ENCODE results near the gene TSHZ2.

DNA sequence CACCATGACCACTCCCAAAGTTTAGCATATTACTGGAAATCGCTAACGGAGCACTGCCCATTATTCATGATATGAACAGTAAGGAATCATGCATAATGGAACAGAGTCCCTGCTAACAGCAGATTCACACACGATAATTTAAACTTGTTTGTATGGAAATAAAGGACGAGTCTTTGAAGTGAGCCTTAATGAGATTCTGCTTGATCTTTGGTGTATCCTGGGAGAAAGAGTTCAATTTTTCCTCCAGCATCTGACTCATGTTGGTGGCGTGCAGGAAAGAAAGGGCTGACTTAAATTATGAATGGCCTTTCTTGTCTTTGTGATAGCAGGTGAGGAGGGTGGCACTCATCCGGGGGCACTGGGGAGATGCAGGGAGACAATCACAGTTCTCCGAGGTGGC lies 426.9 kb downstream of the TSHZ2 start:
- TF ChIP-seq POLR2A (IDR thresholded peaks at IDR 0.05; ENCODE audit: low read depth, low read length): no peak
- TF ChIP-seq, protein P1, sequence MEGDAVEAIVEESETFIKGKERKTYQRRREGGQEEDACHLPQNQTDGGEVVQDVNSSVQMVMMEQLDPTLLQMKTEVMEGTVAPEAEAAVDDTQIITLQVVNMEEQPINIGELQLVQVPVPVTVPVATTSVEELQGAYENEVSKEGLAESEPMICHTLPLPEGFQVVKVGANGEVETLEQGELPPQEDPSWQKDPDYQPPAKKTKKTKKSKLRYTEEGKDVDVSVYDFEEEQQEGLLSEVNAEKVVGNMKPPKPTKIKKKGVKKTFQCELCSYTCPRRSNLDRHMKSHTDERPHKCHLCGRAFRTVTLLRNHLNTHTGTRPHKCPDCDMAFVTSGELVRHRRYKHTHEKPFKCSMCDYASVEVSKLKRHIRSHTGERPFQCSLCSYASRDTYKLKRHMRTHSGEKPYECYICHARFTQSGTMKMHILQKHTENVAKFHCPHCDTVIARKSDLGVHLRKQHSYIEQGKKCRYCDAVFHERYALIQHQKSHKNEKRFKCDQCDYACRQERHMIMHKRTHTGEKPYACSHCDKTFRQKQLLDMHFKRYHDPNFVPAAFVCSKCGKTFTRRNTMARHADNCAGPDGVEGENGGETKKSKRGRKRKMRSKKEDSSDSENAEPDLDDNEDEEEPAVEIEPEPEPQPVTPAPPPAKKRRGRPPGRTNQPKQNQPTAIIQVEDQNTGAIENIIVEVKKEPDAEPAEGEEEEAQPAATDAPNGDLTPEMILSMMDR (conservative IDR thresholded peaks at IDR 0.05; ENCODE audit: low read depth, low read length): no peak
- no peak for TF ChIP-seq CHD1 (IDR thresholded peaks at IDR 0.05; ENCODE audit: low read depth, low read length)
- no peak for TF ChIP-seq MAZ (IDR thresholded peaks at IDR 0.05; ENCODE audit: borderline replicate concordance, low read depth, low read length)

Measured in IMR-90 (cell line).